Eye (tissue), 1 donor: ENCODE data around the gene DPP8.
A peak's percentile ranks its signal among the peaks of the same experiment; 100 is the strongest.
"Not testable (repeated sequence)": the region's sequence is repeated elsewhere in the genome, so short reads cannot be mapped to it uniquely, and the experiment has no call there.

Experiments
- DNase-seq: peaks from one replicate; pipeline ENCODE4 v3.0.0-alpha.2; 2015

Gene DPP8

DNA sequence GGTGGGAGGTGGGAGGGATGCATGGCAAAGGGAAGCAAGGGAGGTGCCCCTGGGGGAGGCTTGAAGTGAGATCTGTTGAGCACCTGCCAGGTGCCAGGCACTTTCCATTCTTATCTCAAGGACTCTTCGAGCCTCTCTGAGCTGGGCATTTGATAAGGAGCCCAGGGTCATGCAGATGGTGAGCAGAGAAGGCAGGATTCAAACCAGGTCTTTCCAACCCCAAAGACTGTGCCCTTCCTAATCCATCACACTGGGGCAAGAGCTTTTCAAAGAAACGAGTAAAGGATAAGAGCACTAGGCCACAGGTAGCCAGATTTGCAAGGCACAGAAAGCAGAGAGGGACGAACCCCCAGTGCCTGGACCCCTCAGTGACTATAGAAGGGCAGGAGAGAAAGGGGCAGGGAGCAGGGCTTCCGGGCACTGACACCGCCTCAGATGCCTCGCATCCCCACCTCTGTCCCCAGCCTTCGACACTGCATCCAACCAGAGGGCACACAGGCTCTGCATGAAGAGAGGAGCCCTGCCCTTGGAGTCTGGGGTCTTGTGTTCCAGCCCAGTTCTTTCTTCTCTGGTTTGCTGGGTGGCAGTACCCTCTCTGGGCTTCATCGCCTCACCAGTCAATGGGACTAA, 115.8 kb downstream of the DPP8 start:
- no peak for DNase-seq

DNA sequence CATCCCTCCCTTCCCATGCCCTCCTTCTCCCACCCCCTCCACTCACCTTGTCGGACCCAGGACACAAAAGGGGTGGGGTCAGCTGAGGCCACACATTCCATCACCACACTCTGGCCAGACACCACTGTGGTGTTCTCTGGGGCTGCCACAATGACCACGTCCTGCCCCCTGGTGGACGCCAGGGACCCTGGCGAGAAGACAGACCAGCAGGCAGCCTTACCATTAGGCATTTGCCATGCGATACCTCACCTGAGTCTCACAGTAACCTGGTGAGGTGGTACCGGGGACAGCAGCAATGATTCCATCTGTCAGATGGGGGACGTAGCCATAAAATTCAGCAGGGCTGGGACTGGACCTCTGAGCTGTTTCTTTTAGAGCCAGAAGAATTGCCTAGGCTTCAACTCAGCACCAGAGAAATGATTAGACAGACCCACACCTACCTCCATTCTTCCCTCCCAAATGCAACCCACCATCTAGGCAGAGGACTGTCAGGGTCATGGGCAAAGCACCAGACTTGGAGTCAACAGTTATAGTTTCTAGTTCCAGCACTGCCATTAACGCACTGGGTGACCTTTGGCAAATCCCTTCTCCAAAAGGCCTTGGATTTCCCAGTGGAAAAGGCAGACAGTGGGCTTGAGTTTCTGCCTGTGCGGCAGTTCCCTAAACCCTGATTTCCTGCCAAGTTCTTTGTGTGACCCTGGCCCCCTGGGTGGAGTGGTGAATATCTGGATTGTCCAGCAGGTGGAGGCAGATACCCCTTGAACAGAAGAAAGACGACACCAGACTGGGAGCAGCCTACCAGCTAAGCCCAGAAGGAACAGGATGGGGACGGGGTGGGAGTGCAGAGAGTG, 116.5 kb downstream of the DPP8 start:
- peak; percentile 95 for DNase-seq

DNA sequence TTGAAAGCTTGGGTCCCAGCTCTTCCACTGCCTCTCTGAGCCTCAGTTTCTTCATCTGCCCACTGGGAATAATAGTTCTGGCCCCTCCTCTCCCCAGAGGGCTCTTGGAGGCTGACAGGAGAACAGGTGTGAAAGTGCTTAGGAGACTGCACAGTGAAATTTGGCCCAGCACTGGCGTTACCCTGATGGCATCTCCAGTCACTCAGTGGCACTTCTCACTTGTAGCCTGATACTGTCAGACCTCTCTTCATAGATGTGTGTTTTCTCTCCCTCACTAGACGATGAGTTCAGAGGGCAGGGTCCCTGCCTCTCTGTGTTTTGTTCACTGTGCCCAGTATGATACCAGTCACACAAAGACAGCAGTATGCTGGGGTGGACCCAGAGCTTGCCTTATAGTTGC, 117.5 kb downstream of the DPP8 start:
- DNase-seq, result no peak

DNA sequence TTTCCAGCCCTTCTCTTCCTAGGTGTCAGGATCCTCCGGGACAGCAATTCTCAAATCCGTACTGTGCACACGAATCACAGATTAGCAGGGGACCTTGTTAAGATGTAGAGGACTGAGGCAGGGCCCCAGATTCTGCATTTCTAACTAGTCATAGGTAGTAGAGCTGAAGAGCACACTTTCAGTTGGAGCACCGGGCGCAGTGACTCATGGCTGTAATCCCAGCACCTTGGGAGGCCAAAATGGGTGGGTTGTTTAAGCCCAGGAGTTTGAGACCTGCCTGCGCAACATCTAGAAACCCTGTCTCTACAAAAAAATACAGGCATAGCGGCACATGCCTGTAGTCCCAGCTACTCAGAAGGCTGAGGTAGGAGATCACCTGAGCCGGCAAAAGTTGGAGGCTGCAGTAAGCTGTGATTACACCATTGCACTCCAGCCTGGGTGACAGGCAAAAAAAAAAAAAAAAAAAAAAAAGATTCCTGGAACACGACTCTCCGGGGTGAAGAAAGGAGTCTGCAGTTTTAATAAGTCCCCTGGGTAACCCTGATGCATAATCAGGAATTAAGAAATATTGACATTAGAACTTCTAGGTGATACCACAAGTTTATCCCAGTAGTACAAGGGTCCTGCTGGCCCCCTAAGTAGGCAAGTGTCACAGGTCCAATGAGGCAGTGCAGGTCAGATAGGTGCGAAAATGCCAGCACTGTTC, 118.3 kb downstream of the DPP8 start:
- no peak for DNase-seq

DNA sequence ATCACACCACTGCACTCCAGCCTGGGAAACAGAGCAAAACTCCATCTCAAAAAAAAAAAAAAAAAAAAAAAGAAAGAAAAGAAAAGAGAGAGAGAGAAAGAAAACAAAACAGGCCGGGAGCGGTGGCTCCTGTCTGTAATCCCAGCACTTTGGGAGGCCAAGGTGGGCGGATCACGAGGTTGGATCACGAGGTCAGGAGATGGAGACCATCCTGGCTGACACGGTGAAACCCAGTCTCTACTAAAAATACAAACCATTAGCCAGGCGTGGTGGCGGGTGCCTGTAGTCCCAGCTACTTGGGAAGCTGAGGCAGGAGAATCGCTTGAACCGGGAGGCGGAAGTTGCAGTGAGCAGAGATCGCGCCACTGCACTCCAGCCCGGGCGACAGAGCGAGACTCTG, 119.0 kb downstream of the DPP8 start:
- not testable (repeated sequence) for DNase-seq

DNA sequence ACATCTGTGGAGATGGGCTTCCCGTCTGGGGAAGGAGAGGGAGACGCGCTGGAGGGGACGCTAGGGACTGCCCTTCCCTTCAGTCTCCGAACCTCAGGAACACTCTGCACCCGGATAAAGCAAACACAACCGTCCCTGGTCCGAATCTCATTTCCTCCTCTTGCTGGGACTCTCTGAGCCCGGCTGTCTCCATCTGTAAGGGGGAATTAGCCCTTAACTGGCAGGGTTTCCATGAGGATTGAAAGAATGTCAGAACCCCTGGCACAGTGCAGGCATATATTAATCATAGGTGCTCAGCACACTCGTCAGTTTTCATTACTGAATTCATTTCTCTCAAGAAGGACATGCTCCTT, 120.5 kb downstream of the DPP8 start:
- DNase-seq, result no peak

DNA sequence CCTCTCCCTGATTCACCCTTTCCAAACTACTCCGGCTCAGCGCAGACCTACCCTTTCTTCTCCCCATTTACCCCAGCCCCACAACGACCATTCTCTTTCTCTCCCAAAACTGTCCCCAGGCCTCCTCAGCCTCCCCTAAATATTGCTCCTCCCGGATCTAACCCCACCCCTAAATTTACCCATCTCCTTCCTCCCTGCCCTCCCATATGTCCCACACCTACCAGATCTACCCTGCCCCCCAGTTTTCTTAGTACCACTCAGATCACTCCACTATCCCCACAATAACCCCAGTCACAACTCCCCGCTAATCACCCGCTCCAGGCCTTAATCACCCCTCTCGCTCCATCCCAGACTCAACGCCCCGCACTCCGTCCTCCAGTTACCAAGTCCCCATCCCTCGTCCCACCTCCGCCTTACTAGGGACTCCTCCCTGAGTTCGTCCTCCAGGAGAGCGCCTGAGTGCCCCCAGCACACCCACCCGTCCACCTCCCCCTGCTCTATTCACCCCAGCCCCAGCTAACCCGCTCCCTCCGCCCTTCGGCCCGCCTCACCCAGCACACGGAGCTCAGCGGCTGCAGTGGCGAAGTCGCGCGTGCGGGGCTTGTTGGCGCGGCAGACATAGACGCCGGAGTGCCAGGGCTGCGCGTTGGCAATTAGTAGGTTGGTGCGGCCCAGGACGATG, 121.1 kb downstream of the DPP8 start:
- DNase-seq, result no peak

DNA sequence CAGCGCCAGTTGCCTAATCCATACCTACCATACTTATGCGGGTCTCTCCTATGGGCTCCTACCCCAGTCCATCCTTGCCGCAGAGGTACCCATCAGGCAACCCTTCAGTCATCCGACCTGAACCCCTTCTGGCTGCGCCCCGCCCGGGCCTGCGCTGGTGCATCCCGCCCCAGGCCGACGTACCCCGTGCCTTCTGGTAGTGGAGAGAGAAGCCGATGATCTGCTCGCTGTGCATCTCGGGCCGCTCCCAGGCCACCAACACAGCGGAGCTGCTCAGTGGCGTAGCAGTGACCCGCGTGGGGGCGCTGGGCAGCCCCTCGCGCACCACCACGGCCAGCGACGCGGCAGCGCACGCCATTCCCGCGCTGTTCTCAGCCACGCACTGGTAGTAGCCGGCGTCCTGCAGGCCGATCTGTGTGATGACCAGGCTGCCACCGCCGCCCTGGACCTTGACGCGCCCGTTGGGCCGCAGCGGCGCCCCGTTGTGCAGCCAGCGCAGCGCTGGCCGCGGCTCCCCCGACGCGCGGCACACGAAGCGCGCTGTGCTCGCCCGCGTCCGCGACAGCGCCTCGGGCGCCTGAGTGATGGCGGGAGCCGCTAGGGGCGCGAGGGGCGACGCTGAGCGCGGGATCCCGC, 121.8 kb downstream of the DPP8 start:
- DNase-seq, result no peak

DNA sequence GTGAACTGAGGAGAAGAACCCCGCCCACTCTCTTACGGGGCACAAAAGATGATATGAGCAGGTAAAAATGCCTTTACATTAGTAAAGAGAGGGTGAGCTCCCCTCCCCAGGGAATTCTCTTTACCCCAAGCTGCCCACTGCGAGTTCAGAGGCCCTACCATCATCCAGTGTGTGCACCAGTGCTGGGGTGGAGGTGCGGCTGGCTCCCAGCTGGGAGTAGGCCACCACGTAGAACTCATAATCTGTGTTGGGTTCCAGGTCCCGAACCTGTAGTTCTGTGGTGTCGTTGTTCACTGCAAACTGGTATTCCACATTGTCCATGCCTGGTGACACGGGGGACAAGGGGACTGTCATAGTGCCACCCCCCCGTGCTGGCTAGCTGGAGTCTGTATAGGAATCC, 122.6 kb downstream of the DPP8 start:
- no peak for DNase-seq

DNA sequence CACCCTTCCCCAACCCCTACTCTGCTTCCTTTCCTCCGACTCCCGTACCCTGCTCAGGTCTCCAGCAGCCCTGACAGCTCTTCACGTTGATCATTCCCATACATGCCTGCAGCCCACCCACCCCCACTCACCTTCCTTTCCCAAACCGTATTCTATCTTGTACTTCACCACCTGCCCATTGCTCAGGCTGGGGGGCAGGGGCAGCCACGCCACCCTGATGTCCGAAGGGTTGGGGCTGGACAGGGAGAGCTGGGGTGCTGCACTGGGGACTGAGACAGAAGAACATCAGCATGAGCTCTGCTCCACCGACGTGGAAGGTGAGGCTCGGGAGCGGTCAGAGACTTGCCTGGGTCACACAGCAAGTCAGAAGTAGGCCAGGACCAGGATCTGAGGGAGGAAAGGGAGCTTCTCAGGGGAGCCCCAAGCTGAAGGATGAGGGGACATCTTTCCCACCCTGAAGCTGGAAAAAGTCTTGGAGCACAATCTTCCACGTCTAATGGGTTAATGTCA, 123.2 kb downstream of the DPP8 start:
- no peak for DNase-seq

DNA sequence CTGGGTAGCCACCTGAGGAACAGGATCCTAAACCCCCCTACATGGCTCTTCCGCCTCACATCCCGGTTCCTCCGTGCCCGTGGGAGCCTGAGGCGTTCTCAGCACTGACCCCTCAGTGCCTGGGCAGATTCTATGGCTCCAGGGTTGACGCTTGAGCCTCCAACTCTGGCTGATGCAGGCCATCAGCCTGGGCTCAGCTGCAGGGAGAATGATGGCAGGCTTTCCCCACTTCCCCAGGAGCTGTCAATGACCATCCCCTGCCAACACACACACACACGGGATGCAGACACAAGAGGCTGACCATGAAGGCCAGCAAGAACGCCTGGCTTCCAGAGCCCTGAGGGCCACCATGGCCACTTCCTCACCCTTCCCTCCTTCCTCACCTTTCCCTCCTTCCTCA, 123.9 kb downstream of the DPP8 start:
- no peak for DNase-seq

DNA sequence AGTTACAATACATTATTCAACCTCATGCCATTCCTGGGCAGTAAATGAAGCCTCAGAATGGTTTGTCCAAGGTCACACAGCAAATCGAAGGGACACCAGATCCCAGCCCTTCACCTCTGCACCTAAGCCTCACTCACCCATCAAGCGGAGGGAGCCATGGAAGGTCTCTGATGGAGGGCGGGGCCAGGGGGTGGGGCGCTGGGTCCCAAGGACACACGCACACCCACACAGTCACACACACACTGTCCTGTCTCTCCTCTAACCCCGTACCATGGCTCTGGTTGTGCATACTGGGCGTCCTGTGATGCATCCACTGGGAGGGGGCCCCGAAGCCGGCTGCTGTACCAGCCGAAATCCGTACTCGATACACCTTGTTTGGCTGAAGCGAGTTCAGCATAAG, 124.4 kb downstream of the DPP8 start:
- DNase-seq, result no peak
